Measurements from ENCODE around the gene SCO2.
"Not testable (repeated sequence)": the region's sequence is repeated elsewhere in the genome, so short reads cannot be mapped to it uniquely, and the experiment has no call there.

Gene SCO2

DNA sequence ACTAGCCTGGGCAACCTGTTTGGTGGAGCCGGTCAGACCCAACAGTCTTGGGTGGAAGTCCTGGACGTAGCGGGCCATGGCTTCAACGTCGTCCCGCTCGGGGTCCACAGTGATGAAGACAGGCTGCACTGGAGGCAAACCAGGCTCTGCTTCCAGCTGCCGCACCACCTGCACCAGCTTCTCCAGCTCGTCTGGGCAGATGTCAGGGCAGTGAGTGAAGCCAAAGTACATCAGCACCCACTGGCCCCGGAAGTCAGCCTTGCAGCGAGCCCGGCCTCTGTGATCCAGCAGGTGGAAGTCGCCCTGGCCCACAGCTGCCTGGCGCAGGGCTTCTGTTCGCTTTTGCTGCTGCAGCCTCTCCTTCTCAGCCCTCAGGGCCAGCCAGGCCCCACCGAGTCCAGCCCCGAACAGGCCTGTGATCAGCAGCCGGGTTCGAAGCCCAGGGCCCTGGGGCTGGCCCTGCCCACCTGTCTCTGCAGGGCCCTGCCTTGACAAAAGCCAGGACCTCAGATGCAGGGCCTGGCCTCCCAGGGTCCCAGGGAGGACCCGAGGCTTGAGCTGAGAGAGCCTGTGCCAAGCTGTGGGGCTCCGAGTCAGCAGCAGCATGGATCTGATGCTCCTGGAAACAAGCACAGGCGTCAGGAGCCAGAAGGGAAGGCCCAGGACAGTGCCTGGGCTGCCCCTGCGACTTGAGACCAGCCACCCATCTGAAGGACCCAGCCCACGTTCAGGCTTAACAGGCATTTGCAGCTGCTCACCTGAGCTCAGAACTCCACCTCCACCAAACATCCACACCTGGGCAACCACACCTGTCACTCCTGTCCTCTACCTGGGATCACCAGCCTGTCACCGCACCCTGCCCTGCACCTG is 1.4 kb downstream of the SCO2 start:
- peak overlapping the region; percentile 91 for H3K27ac ChIP-seq
- TF ChIP-seq, protein P1, sequence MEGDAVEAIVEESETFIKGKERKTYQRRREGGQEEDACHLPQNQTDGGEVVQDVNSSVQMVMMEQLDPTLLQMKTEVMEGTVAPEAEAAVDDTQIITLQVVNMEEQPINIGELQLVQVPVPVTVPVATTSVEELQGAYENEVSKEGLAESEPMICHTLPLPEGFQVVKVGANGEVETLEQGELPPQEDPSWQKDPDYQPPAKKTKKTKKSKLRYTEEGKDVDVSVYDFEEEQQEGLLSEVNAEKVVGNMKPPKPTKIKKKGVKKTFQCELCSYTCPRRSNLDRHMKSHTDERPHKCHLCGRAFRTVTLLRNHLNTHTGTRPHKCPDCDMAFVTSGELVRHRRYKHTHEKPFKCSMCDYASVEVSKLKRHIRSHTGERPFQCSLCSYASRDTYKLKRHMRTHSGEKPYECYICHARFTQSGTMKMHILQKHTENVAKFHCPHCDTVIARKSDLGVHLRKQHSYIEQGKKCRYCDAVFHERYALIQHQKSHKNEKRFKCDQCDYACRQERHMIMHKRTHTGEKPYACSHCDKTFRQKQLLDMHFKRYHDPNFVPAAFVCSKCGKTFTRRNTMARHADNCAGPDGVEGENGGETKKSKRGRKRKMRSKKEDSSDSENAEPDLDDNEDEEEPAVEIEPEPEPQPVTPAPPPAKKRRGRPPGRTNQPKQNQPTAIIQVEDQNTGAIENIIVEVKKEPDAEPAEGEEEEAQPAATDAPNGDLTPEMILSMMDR (conservative IDR thresholded peaks at IDR 0.05), result no peak

DNA sequence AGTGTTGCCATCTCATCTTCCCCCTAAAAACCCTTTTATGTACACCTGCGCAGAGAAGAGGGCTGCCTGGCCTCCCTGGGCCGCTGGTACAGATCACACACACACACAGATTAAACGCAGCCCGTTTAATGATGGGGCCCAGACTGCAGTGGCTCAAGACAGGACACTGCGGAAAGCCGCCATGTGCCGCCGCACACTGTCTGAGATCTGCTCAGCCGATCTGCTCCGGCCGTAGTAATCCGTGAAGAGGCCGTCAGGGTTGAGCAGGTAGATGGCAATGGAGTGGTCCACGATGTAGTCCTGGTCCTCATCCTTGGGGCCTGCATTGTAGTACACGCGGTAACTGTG is 2.0 kb downstream of the SCO2 start:
- no peak overlapping the region for H3K27ac ChIP-seq
- TF ChIP-seq, protein P1 (conservative IDR thresholded peaks at IDR 0.05), result no peak

DNA sequence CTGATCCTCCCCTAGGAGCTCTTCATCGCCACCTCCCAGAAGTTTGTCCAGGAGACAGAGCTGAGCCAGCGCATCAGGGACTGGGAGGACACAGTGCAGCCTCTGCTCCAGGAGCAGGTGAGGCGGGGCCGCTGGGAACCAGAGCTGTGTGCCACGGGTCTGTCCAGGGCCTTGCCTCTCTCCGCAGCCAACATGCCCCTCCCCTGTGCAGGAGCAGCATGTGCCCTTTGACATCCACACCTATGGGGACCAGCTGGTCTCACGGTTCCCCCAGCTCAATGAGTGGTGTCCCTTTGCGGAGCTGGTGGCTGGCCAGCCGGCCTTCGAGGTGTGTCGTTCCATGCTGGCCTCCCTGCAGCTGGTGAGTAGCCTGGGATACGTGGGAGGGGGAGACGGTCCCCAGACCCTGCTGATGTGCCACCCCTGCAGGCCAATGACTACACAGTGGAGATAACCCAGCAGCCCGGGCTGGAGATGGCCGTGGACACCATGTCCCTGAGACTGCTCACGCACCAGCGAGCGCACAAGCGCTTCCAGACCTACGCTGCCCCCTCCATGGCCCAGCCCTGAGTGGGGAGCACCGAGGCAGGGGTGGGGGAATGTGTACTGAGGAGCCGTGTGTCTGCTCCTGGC is 2.5 kb downstream of the SCO2 start:
- TF ChIP-seq, protein P1 (conservative IDR thresholded peaks at IDR 0.05), result no peak
- H3K27ac ChIP-seq, result no peak overlapping the region

DNA sequence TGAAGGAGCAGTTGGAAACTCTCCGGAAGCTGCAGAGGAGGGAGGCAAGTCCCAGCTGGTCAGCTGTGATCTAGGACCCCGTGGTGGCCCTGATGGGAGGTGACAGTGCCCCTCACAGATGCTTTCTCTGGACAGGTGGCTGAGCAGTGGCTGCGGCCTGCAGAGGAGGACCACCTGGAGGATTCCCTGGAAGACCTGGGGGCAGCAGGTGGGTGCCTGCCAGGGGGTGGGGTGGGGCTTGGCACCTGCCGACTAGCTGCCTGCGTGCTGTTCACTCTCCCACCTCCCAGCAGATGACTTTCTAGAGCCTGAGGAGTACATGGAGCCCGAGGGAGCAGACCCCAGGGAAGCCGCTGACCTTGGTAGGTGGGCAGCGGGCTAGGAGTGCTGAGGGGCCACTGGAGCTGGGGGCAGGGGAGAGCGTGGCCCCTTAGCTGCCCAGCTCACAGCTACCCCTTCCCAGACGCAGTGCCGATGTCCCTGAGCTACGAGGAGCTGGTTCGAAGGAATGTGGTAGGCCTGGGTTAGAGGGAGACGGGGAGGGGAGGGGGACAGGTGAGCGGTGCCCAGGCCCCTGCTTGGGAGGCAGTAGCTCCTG is 3.1 kb downstream of the SCO2 start:
- TF ChIP-seq, protein P1 (conservative IDR thresholded peaks at IDR 0.05), result no peak

DNA sequence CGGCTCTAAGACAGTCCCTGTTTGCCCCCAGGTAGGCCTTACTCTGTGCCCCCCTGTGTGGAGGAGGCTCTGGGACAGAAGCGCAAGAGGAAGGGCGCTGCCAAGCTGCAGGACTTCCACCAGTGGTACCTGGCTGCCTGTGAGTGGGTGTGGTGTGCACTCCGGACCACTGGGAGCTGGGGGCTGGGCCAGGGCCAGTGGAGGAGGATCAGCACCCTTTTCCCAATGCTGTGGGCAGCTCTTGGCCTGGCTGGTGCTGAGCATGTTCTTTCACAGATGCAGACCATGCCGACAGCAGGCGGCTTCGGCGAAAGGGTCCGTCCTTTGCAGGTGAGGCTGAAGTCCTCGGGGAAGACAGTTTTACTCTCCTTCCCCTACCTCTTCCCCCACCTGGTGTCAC is 3.7 kb downstream of the SCO2 start:
- TF ChIP-seq, protein P1 (conservative IDR thresholded peaks at IDR 0.05), result no peak
- no peak overlapping the region for H3K27ac ChIP-seq

More for the DNA sequence above, 3.1 kb downstream of the SCO2 start:
- no peak overlapping the region for H3K27ac ChIP-seq

DNA sequence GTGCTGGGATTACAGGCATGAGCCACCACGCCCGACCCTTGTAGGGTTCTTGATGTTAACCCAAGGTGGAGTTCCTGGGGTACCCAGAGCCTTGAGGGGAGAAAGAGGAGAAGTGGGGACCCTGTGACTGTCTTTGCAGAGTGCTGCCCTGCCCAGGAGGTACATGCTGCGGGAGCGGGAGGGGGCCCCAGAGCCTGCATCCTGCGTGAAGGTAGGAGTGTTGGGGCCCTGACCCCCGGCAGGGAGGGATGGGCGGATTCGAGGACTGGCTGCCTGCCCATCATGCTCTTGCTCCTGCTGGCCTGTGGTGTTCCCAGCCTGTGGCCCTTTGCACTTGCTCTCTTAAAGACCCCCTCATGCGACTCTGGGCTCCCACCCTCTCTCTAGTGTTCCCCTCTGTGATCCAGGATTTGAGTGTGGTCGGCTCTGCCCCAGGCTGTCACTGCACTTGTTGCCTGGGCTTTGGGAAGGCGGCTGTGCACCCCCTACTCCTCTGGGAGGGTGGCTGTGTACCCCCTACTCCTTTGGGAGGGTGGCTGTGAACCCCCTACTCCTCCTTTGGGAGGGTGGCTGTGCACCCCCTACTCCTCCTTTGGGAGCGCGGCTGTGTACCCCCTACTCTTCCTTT is 4.5 kb downstream of the SCO2 start:
- no peak overlapping the region for H3K27ac ChIP-seq
- TF ChIP-seq, protein P1 (conservative IDR thresholded peaks at IDR 0.05), result no peak

DNA sequence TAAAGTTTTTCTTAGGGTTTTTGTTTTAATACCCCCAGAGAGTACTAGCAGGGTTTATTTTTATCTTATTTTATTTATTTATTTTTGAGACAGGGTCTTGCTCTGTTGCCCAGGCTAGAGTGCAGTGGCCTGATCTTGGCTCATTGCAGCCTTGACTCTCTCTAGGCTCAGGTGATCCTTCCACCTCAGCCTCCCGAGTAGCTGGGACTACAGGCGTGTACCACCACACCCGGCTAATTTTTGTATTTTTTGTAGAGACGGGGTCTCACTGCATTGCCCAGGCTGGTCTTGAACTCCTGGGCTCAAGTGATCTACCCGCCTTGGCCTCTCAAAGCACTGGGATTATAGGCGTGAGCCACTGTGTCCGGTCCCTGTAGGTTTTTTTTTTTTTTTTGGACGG is 5.2 kb downstream of the SCO2 start:
- H3K27ac ChIP-seq, result not testable (repeated sequence)
